ENCODE results near the gene ARFGEF3.

The ARFGEF3 gene

GRCh38 chr6:138272533-138273315 lies 111.0 kb downstream of the ARFGEF3 start:
- DNase-seq (ENCODE audit: low read depth) = no peak
- TF ChIP-seq CTCF (IDR thresholded peaks at IDR 0.05; ENCODE audit: control insufficient read depth, insufficient read depth, low read depth, low read length, missing control alignments) = no peak
- no peak overlapping the region for H3K4me3 ChIP-seq (ENCODE audit: control insufficient read depth, low read depth, low read length)

- DNase-seq (ENCODE audit: low read depth) = no peak
- TF ChIP-seq CTCF (IDR thresholded peaks at IDR 0.05; ENCODE audit: control insufficient read depth, insufficient read depth, low read depth, low read length, missing control alignments) = no peak
- no peak overlapping the region for H3K4me3 ChIP-seq (ENCODE audit: control insufficient read depth, low read depth, low read length)
These were observed 114.2 kb downstream of the ARFGEF3 start for GRCh38 chr6:138275976-138276375.

GRCh38 chr6:138277835-138278234 lies 116.1 kb downstream of the ARFGEF3 start:
- TF ChIP-seq CTCF (IDR thresholded peaks at IDR 0.05; ENCODE audit: control insufficient read depth, insufficient read depth, low read depth, low read length, missing control alignments) = no peak
- no peak overlapping the region for H3K4me3 ChIP-seq (ENCODE audit: control insufficient read depth, low read depth, low read length)
- no peak for DNase-seq (ENCODE audit: low read depth)

- peak; percentile 58 for TF ChIP-seq CTCF (IDR thresholded peaks at IDR 0.05; ENCODE audit: control insufficient read depth, insufficient read depth, low read depth, low read length, missing control alignments)
- no peak for DNase-seq (ENCODE audit: low read depth)
- no peak overlapping the region for H3K4me3 ChIP-seq (ENCODE audit: control insufficient read depth, low read depth, low read length)
These were observed 116.6 kb downstream of the ARFGEF3 start for GRCh38 chr6:138278326-138278725.

GRCh38 chr6:138285800-138286199 lies 124.1 kb downstream of the ARFGEF3 start:
- no peak for TF ChIP-seq CTCF (IDR thresholded peaks at IDR 0.05; ENCODE audit: control insufficient read depth, insufficient read depth, low read depth, low read length, missing control alignments)
- H3K4me3 ChIP-seq (ENCODE audit: control insufficient read depth, low read depth, low read length) = no peak overlapping the region
- DNase-seq (ENCODE audit: low read depth) = no peak

GRCh38 chr6:138286698-138287097 lies 125.0 kb downstream of the ARFGEF3 start:
- DNase-seq (ENCODE audit: low read depth) = no peak
- no peak for TF ChIP-seq CTCF (IDR thresholded peaks at IDR 0.05; ENCODE audit: control insufficient read depth, insufficient read depth, low read depth, low read length, missing control alignments)

More at GRCh38 chr6:138286698-138287097, 125.0 kb downstream of the ARFGEF3 start:
- no peak overlapping the region for H3K4me3 ChIP-seq (ENCODE audit: control insufficient read depth, low read depth, low read length)
